ENCODE data around the gene PRRT3.
"Not testable (repeated sequence)": the region's sequence is repeated elsewhere in the genome, so short reads cannot be mapped to it uniquely, and the experiment has no call there.

The PRRT3 gene

GRCh38 chr3:9947025-9947995, 4.9 kb downstream of the PRRT3 start:
- DNase-seq = no peak

- DNase-seq = peak; percentile 90 to 91
These were observed 5.8 kb downstream of the PRRT3 start for GRCh38 chr3:9946112-9947024.

GRCh38 chr3:9945358-9945757, 6.8 kb downstream of the PRRT3 start:
- no peak for DNase-seq

- no peak for DNase-seq
These were observed 7.9 kb downstream of the PRRT3 start for GRCh38 chr3:9944271-9944670.

GRCh38 chr3:9942934-9943690, 9.1 kb downstream of the PRRT3 start:
- DNase-seq = no peak

- DNase-seq = no peak
These were observed 10.0 kb downstream of the PRRT3 start for GRCh38 chr3:9942164-9942563.

- no peak for DNase-seq
These were observed 11.5 kb downstream of the PRRT3 start for GRCh38 chr3:9940746-9941145.

GRCh38 chr3:9939906-9940305, 12.3 kb downstream of the PRRT3 start:
- DNase-seq = not testable (repeated sequence)

- no peak for DNase-seq
These were observed 13.2 kb downstream of the PRRT3 start for GRCh38 chr3:9938966-9939365.

GRCh38 chr3:9937486-9938238, 14.5 kb downstream of the PRRT3 start:
- no peak for DNase-seq

GRCh38 chr3:9935966-9936510, 16.2 kb downstream of the PRRT3 start:
- DNase-seq = peak; percentile 42 to 47

GRCh38 chr3:9934993-9935392, 17.2 kb downstream of the PRRT3 start:
- DNase-seq = no peak

- DNase-seq = peak in 1 of 2 donors; percentile 9
These were observed 18.0 kb downstream of the PRRT3 start for GRCh38 chr3:9934235-9934621.

- DNase-seq = peak; percentile 97
These were observed 18.5 kb downstream of the PRRT3 start, which contains the start of gene CRELD1 for GRCh38 chr3:9933561-9934234. Gene CRELD1 (plus strand): TSS chr3:9933834. CDS start chr3:9934439, 605 bp downstream.

- peak; percentile 76 to 89 for DNase-seq
These were observed 19.2 kb downstream of the PRRT3 start for GRCh38 chr3:9932843-9933560.

GRCh38 chr3:9932535-9932842, 19.7 kb downstream of the PRRT3 start:
- no peak for DNase-seq

GRCh38 chr3:9930804-9931418, 21.3 kb downstream of the PRRT3 start:
- DNase-seq = no peak

GRCh38 chr3:9928158-9928557, 24.1 kb downstream of the PRRT3 start:
- DNase-seq = no peak

GRCh38 chr3:9918261-9919038, 33.8 kb downstream of the PRRT3 start:
- no peak for DNase-seq

Measured in inflammatory macrophage (primary cell).